GM21423 (cell line): ENCODE results near the gene ATP11A.

Source experiments
- ATAC-seq: cut with Tn5 transposase; IDR thresholded peaks from one replicate; pipeline ENCODE4 v1.9.1; 2021; ENCODE audit warnings: mild to moderate bottlenecking, moderate library complexity; ENCODE audit not compliant: unreplicated experiment

ATP11A gene

GRCh38 chr13:112740502-112741131 is 50.8 kb downstream of the ATP11A start:
- ATAC-seq, result no peak

- ATAC-seq, result no peak
These were observed 51.4 kb downstream of the ATP11A start for GRCh38 chr13:112741185-112741755.

- no peak for ATAC-seq
These were observed 52.2 kb downstream of the ATP11A start for GRCh38 chr13:112741835-112742570.

- ATAC-seq, result no peak
These were observed 52.7 kb downstream of the ATP11A start for GRCh38 chr13:112742583-112742982.

GRCh38 chr13:112743451-112744167 is 53.8 kb downstream of the ATP11A start:
- ATAC-seq, result no peak

GRCh38 chr13:112744168-112745021 is 54.6 kb downstream of the ATP11A start:
- no peak for ATAC-seq

GRCh38 chr13:112746044-112746443 is 56.2 kb downstream of the ATP11A start:
- no peak for ATAC-seq

- ATAC-seq, result no peak
These were observed 57.4 kb downstream of the ATP11A start for GRCh38 chr13:112747256-112747655.

- ATAC-seq, result no peak
These were observed 59.3 kb downstream of the ATP11A start for GRCh38 chr13:112748947-112749735.

- no peak for ATAC-seq
These were observed 60.7 kb downstream of the ATP11A start for GRCh38 chr13:112750570-112750969.

- no peak for ATAC-seq
These were observed 61.8 kb downstream of the ATP11A start for GRCh38 chr13:112751617-112752016.

- ATAC-seq, result no peak
These were observed 62.4 kb downstream of the ATP11A start for GRCh38 chr13:112752211-112752610.

- ATAC-seq, result no peak
These were observed 63.1 kb downstream of the ATP11A start for GRCh38 chr13:112752711-112753541.

GRCh38 chr13:112753833-112754232 is 64.0 kb downstream of the ATP11A start:
- ATAC-seq, result no peak

GRCh38 chr13:112754281-112755025 is 64.6 kb downstream of the ATP11A start:
- ATAC-seq, result no peak

GRCh38 chr13:112755331-112755730 is 65.5 kb downstream of the ATP11A start:
- ATAC-seq, result no peak

- no peak for ATAC-seq
These were observed 66.2 kb downstream of the ATP11A start for GRCh38 chr13:112756081-112756480.

GRCh38 chr13:112756511-112756966 is 66.7 kb downstream of the ATP11A start:
- no peak for ATAC-seq
